IPS DF 6.9 (cell line): ENCODE results near the gene GPI.

Source experiments
- DNase-seq: peaks from one replicate; pipeline ENCODE4 v3.0.0-alpha.2; 2013; ENCODE audit warnings: low read depth, low spot score
- H3K27ac ChIP-seq: one replicate; pipeline ENCODE4 v1.5.1; 2013; ENCODE audit warnings: low read length, control low read depth
- H3K27me3 ChIP-seq: 2 replicates; pipeline ENCODE4 v1.6.1; 2013; ENCODE audit warnings: mild to moderate bottlenecking, low read length; ENCODE audit not compliant: control insufficient read depth, insufficient read depth
- H3K36me3 ChIP-seq: 2 replicates; pipeline ENCODE4 v1.6.1; 2013; ENCODE audit warnings: low read length; ENCODE audit not compliant: control insufficient read depth, insufficient read depth
- H3K4me1 ChIP-seq: 2 replicates; pipeline ENCODE4 v1.6.1; 2013; ENCODE audit warnings: low read length; ENCODE audit not compliant: control insufficient read depth, insufficient read depth
- H3K4me3 ChIP-seq: 2 replicates; pipeline ENCODE4 v1.5.1; 2013; ENCODE audit warnings: mild to moderate bottlenecking, low read length
- H3K9me3 ChIP-seq: 2 replicates; pipeline ENCODE4 v1.6.1; 2013; ENCODE audit warnings: low read length, inconsistent platforms; ENCODE audit not compliant: control insufficient read depth, insufficient read depth
- WGBS: extraction: QIAGEN DNeasy Blood & Tissue Kit; methylation state at CpG from one replicate; pipeline ENCODE4 v1.1.7; 2013; ENCODE audit warnings: mixed read lengths, missing lambda C conversion rate; ENCODE audit not compliant: insufficient read length, insufficient coverage; 5-methylcytosine and 5-hydroxymethylcytosine counted together

GPI gene

GRCh38 chr19:34364830-34365462, at the start of gene GPI:
Gene GPI, plus strand, starts transcription at chr19:34365196. Its CDS starts 71 bp downstream, at chr19:34365267.
- Histone ChIP-seq H3K4me3 (peak within 1 kb of the TSS; percentile 64), H3K4me1 (peaks cover 3% of the 10 kb centered on the region), H3K9me3 (no peaks in the 10 kb centered on the region), H3K36me3 (peaks cover 19% of the 10 kb centered on the region), H3K27me3 (no peaks in the 10 kb centered on the region), H3K27ac (no peak within 1 kb of the TSS)
- DNase-seq = no peak
- no CpG with 5 or more reads among the region's 67 CpGs for WGBS

GRCh38 chr19:34316247-34316646, 48.7 kb upstream of the GPI start:
- H3K27ac ChIP-seq = no peak overlapping the region
- H3K27me3 ChIP-seq = no peaks in the 10 kb centered on the region
- no peaks in the 10 kb centered on the region for H3K36me3 ChIP-seq
- no peaks in the 10 kb centered on the region for H3K4me1 ChIP-seq
- WGBS = no CpG with 5 or more reads among the region's 2 CpGs
- H3K4me3 ChIP-seq = no peak overlapping the region
- no peak for DNase-seq
- H3K9me3 ChIP-seq = no peaks in the 10 kb centered on the region

- WGBS = no CpG with 5 or more reads among the region's 5 CpGs
- Histone ChIP-seq H3K4me3 (no peak overlapping the region), H3K9me3 (no peaks in the 10 kb centered on the region), H3K27me3 (no peaks in the 10 kb centered on the region), H3K36me3 (no peaks in the 10 kb centered on the region), H3K4me1 (no peaks in the 10 kb centered on the region), H3K27ac (no peak overlapping the region)
- DNase-seq = no peak
Measured at GRCh38 chr19:34316741-34317301, 48.2 kb upstream of the GPI start.

- H3K9me3 ChIP-seq = no peaks in the 10 kb centered on the region
- H3K27ac ChIP-seq = no peak overlapping the region
- no CpG with 5 or more reads among the region's 6 CpGs for WGBS
Measured at GRCh38 chr19:34317311-34317927, 47.6 kb upstream of the GPI start.

GRCh38 chr19:34319230-34319585, 45.8 kb upstream of the GPI start:
- no peaks in the 10 kb centered on the region for H3K36me3 ChIP-seq
- DNase-seq = no peak
- no peaks in the 10 kb centered on the region for H3K27me3 ChIP-seq
- no CpG with 5 or more reads among the region's 3 CpGs for WGBS
- H3K4me1 ChIP-seq = peaks cover 3% of the 10 kb centered on the region; the same call in 1 of the 2 replicates
- H3K4me3 ChIP-seq = no peak overlapping the region
- no peaks in the 10 kb centered on the region for H3K9me3 ChIP-seq
- H3K27ac ChIP-seq = no peak overlapping the region

More at GRCh38 chr19:34317311-34317927, 47.6 kb upstream of the GPI start:
- Histone ChIP-seq H3K36me3 (no peaks in the 10 kb centered on the region), H3K4me3 (no peak overlapping the region), H3K27me3 (no peaks in the 10 kb centered on the region), H3K4me1 (no peaks in the 10 kb centered on the region)
- no peak for DNase-seq

GRCh38 chr19:34319785-34320184, 45.2 kb upstream of the GPI start:
- Histone ChIP-seq H3K4me1 (peaks cover 3% of the 10 kb centered on the region; the same call in 1 of the 2 replicates), H3K36me3 (no peaks in the 10 kb centered on the region), H3K27ac (no peak overlapping the region), H3K9me3 (no peaks in the 10 kb centered on the region), H3K27me3 (no peaks in the 10 kb centered on the region), H3K4me3 (no peak overlapping the region)
- DNase-seq = no peak
- WGBS = no CpG with 5 or more reads among the region's 11 CpGs

GRCh38 chr19:34320277-34320676, 44.7 kb upstream of the GPI start:
- Histone ChIP-seq H3K4me1 (peaks cover 3% of the 10 kb centered on the region; the same call in 1 of the 2 replicates), H3K9me3 (no peaks in the 10 kb centered on the region), H3K27me3 (no peaks in the 10 kb centered on the region), H3K36me3 (no peaks in the 10 kb centered on the region), H3K4me3 (no peak overlapping the region), H3K27ac (no peak overlapping the region)
- WGBS = no CpG with 5 or more reads among the region's 7 CpGs
- DNase-seq = no peak

GRCh38 chr19:34321735-34322134, 43.3 kb upstream of the GPI start:
- H3K9me3 ChIP-seq = no peaks in the 10 kb centered on the region
- H3K4me3 ChIP-seq = no peak overlapping the region
- DNase-seq = no peak
- no peak overlapping the region for H3K27ac ChIP-seq
- peaks cover 3% of the 10 kb centered on the region; the same call in 1 of the 2 replicates for H3K4me1 ChIP-seq
- H3K36me3 ChIP-seq = no peaks in the 10 kb centered on the region
- no CpG with 5 or more reads among the region's 6 CpGs for WGBS
- no peaks in the 10 kb centered on the region for H3K27me3 ChIP-seq

GRCh38 chr19:34323433-34324204, 41.4 kb upstream of the GPI start:
- Histone ChIP-seq H3K9me3 (no peaks in the 10 kb centered on the region), H3K4me1 (peaks cover 3% of the 10 kb centered on the region; the same call in 1 of the 2 replicates), H3K27ac (no peak overlapping the region), H3K4me3 (no peak overlapping the region), H3K27me3 (no peaks in the 10 kb centered on the region), H3K36me3 (no peaks in the 10 kb centered on the region)
- WGBS = no CpG with 5 or more reads among the region's 7 CpGs
- no peak for DNase-seq

GRCh38 chr19:34324320-34324719, 40.7 kb upstream of the GPI start:
- Histone ChIP-seq H3K27me3 (no peaks in the 10 kb centered on the region), H3K36me3 (no peaks in the 10 kb centered on the region), H3K9me3 (no peaks in the 10 kb centered on the region), H3K27ac (no peak overlapping the region), H3K4me3 (no peak overlapping the region), H3K4me1 (peaks cover 3% of the 10 kb centered on the region; the same call in 1 of the 2 replicates)
- no peak for DNase-seq
- no CpG with 5 or more reads among the region's 3 CpGs for WGBS
